ENCODE results near the gene TNIP2. TPM values are rescaled to one million over a fixed set of nuclear protein-coding genes. Genes with fewer than 3 reads are reported as not detected.

The TNIP2 gene
- total RNA-seq, 3 donors from 2014 or later (not counting 1 experiment from before 2014, with no cell fraction given) = 35.6 to 53.9 (median 41.6) TPM

DNA sequence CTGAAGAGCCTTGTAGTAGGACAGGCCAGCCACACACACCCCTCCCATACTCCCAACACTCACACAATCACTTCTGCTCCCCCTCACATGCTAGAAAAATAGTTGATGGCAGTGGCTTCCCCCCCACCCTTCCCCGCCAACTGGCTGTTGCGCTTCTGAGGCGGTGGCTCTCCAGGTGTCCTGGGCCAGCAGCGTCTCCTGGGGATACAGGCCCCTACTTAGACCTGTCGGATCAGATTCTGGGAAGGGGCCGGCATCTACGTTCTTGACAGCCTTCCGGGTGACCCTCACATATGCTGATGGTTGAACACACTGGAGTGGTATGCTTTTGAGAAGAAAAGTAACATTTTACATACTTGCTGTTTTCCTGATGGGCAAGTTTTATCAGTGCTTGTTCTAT is 39.9 kb downstream of the TNIP2 start:
- Histone ChIP-seq H3K36me3 (ENCODE audit: control insufficient read depth, insufficient read depth, low read length) (peaks cover 21% of the 10 kb centered on the region), H3K9me3 (ENCODE audit: control insufficient read depth, insufficient read depth, low read length) (no peaks in the 10 kb centered on the region), H3K27me3 (ENCODE audit: control insufficient read depth, insufficient read depth, low read length) (no peaks in the 10 kb centered on the region), H3K27ac (ENCODE audit: low read length) (no peak overlapping the region), H3K4me1 (ENCODE audit: control insufficient read depth, insufficient read depth, low read length) (peaks cover 5% of the 10 kb centered on the region), H3K4me3 (ENCODE audit: low read length) (no peak overlapping the region)
- Mint-ChIP-seq H3K4me1 (peaks cover 18 to 20% of the 10 kb centered on the region in 2 donors), H3K9me3 (no peaks in the 10 kb centered on the region), H3K4me3 (no peak overlapping the region), H3K27me3 (ENCODE audit: low read depth in 2 of 2) (no peaks in the 10 kb centered on the region), H3K27ac (no peak overlapping the region), H3K36me3 (peaks cover 7% of the 10 kb centered on the region)
- ATAC-seq (no peak), DNase-seq (no peak)
- TF ChIP-seq, protein P1, sequence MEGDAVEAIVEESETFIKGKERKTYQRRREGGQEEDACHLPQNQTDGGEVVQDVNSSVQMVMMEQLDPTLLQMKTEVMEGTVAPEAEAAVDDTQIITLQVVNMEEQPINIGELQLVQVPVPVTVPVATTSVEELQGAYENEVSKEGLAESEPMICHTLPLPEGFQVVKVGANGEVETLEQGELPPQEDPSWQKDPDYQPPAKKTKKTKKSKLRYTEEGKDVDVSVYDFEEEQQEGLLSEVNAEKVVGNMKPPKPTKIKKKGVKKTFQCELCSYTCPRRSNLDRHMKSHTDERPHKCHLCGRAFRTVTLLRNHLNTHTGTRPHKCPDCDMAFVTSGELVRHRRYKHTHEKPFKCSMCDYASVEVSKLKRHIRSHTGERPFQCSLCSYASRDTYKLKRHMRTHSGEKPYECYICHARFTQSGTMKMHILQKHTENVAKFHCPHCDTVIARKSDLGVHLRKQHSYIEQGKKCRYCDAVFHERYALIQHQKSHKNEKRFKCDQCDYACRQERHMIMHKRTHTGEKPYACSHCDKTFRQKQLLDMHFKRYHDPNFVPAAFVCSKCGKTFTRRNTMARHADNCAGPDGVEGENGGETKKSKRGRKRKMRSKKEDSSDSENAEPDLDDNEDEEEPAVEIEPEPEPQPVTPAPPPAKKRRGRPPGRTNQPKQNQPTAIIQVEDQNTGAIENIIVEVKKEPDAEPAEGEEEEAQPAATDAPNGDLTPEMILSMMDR (IDR thresholded peaks at IDR 0.05) = no peak
- intact Hi-C loops (cut with micrococcal nuclease) = no loop called here
- whole genome bisulfite sequencing (ENCODE audit: insufficient coverage) = 99% methylated on average over 8 of the region's 8 CpGs

DNA sequence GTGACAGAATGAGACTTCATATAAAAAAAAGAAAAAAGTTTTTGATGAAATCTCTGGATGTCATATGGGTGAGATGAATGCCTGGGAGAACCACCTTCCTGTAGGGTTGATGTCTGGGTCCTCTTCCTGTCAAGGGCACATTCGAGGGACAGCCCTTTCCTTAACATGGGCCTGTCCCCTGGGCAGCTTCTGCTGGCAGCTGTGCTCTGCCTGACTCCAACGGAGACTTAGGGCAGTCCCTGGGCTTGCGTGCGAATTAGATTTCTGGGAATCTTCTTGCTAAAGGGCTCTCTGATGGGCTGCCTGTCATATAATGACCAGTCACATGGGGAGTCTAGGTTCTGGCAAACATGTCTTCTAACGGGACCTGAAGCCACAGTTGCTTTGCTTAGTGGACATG is 40.7 kb downstream of the TNIP2 start:
- Mint-ChIP-seq H3K27ac (no peak overlapping the region), H3K36me3 (peaks cover 7% of the 10 kb centered on the region)
- peaks cover 18% of the 10 kb centered on the region for H3K36me3 ChIP-seq (ENCODE audit: control insufficient read depth, insufficient read depth, low read length)

DNA sequence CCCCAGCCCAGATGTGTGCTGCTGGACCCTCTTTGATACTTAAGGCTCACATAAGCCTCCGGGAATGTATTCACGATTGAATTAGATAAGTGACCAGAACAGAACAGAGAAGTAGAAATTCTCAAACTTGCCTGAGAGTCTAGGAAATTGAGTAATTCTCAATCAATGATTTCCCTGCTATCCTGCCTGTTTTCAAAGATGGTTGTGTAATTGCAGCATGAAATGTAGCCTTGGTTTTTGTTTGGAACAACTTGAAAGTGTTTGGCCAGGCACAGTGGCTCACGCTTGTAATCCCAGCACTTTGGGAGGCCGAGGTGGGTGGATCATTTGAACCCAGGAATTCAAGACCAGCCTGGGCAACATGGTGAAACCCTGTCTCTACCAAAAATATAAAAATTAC is 41.2 kb downstream of the TNIP2 start:
- Mint-ChIP-seq H3K27me3 (ENCODE audit: low read depth in 2 of 2) (no peaks in the 10 kb centered on the region), H3K36me3 (peaks cover 7% of the 10 kb centered on the region), H3K9me3 (no peaks in the 10 kb centered on the region), H3K27ac (no peak overlapping the region), H3K4me1 (peaks cover 18 to 20% of the 10 kb centered on the region in 2 donors), H3K4me3 (no peak overlapping the region)
- WGBS (ENCODE audit: insufficient coverage) = 95% methylated on average over 4 of the region's 4 CpGs
- peaks cover 18% of the 10 kb centered on the region for H3K36me3 ChIP-seq (ENCODE audit: control insufficient read depth, insufficient read depth, low read length)
- no peak for ATAC-seq
- H3K9me3 ChIP-seq (ENCODE audit: control insufficient read depth, insufficient read depth, low read length) = no peaks in the 10 kb centered on the region
- no peaks in the 10 kb centered on the region for H3K27me3 ChIP-seq (ENCODE audit: control insufficient read depth, insufficient read depth, low read length)
- TF ChIP-seq, protein P1 (IDR thresholded peaks at IDR 0.05) = no peak
- peaks cover 5% of the 10 kb centered on the region for H3K4me1 ChIP-seq (ENCODE audit: control insufficient read depth, insufficient read depth, low read length)
- H3K4me3 ChIP-seq (ENCODE audit: low read length) = no peak overlapping the region
- DNase-seq = no peak
- intact Hi-C loops (cut with micrococcal nuclease) = no loop called here
- no peak overlapping the region for H3K27ac ChIP-seq (ENCODE audit: low read length)

More for the DNA sequence above, 40.7 kb downstream of the TNIP2 start:
- Mint-ChIP-seq H3K27me3 (ENCODE audit: low read depth in 2 of 2) (no peaks in the 10 kb centered on the region), H3K4me3 (no peak overlapping the region), H3K9me3 (no peaks in the 10 kb centered on the region), H3K4me1 (peaks cover 18 to 20% of the 10 kb centered on the region in 2 donors)
- ATAC-seq (no peak), DNase-seq (no peak)
- intact Hi-C loops (cut with micrococcal nuclease) = no loop called here
- TF ChIP-seq, protein P1 (IDR thresholded peaks at IDR 0.05) = no peak
- WGBS (ENCODE audit: insufficient coverage) = 66% methylated on average over 5 of the region's 5 CpGs
- H3K4me3 ChIP-seq (ENCODE audit: low read length) = no peak overlapping the region
- H3K27me3 ChIP-seq (ENCODE audit: control insufficient read depth, insufficient read depth, low read length) = no peaks in the 10 kb centered on the region
- no peaks in the 10 kb centered on the region for H3K9me3 ChIP-seq (ENCODE audit: control insufficient read depth, insufficient read depth, low read length)
- H3K4me1 ChIP-seq (ENCODE audit: control insufficient read depth, insufficient read depth, low read length) = peaks cover 5% of the 10 kb centered on the region
- no peak overlapping the region for H3K27ac ChIP-seq (ENCODE audit: low read length)

All from natural killer cell (primary cell).